Sciatic nerve (tissue), 2 donors: ENCODE measurements around the gene PTPRZ1. TPM values are rescaled to one million over a fixed set of nuclear protein-coding genes. Genes with fewer than 3 reads are reported as not detected.
A peak's percentile ranks its signal among the peaks of the same experiment; 100 is the strongest.

Experiments
- ATAC-seq: fragments of 200-7000 bp; cut with Tn5 transposase; one replicate; pipeline ENCODE4 v1.9.1; 2020; ENCODE audit warnings: mild to moderate bottlenecking, moderate library complexity
- DNase-seq: peaks from one replicate; pipeline ENCODE4 v3.0.0-alpha.2; 2020; ENCODE audit warnings: low spot score
- intact Hi-C: fragments of 100-400 bp; cut with DNase I; formaldehyde crosslinking; loops from one replicate; pipeline ENCODE4 v1.14.2; 2022
- total RNA-seq: library from RNA; stranded (reverse); fragmentation: NEBNext Ultra II Directional; extraction: Animal tissue kit (Norgen Biotek cat#: 25700); gene quantifications from one replicate; pipeline ENCODE4 v1.2.1, GENCODE V29; 2021
- donor health status: DM: no; HTN: no; CAD: no.
- donor health status: DM: no; HTN: no; CAD: no.

PTPRZ1 gene
- total RNA-seq, 1 donor from 2014 or later: 8.8 TPM

DNA sequence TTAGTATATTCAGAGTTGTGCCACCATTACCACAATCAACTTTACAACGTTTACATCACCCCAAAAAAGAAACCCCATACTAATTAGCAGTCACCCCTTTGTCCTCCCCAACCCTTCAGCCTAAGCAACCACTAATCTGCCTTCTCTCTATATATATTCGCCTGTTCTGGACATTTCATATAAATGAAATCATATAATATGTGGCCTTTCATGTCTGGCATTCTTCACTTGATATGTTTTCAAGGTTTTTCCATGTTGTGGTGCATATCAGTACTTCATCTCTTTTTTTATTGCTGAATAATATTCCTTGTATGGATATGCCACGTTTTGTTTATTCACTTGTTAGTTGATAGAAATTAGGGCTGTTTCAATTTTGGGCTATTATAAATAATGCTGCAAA is 200.7 kb downstream of the PTPRZ1 start:
- intact Hi-C loops: no loop called here
- ATAC-seq (no peak), DNase-seq (no peak)

DNA sequence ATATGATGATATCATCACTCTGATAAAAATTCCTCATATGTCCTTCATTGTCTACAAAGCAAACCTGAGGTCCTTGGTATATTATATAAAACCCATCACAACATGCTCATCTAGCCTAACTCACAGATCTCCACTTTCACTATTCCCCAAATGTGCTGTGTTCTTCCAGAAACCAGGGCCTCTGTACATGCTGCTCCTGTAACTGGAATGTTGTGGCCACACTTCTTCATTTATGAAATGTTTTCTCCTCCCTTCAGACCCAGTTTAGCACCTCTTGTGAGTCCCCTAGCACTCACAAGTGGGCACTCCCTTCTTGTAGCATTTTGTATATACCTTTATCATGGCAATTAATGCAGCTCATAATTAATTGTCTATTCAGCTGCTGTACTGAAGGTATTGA is 209.2 kb downstream of the PTPRZ1 start:
- intact Hi-C loops: no loop called here

DNA sequence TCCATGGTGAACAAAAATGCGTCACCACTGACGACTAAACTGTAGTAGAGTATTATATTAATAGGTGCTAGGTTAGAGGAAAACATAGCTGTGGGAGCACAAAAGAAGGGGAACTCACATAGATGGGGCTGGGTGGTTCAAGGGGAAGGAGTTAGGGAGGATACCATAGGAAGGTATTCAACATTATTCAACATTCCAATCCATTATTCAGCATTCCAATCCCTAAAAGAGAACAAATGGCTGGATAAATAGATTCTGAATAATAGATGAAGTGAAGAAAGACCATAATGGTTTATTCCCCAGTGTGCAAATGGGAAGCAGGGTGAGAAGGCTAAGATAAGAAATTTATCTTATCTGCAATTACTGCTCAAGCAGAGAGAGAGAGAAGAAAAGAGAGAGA is 209.7 kb downstream of the PTPRZ1 start:
- DNase-seq (no peak), ATAC-seq (no peak)
- intact Hi-C loops: no loop called here

More for the DNA sequence above, 209.2 kb downstream of the PTPRZ1 start:
- DNase-seq: no peak
- no peak for ATAC-seq

DNA sequence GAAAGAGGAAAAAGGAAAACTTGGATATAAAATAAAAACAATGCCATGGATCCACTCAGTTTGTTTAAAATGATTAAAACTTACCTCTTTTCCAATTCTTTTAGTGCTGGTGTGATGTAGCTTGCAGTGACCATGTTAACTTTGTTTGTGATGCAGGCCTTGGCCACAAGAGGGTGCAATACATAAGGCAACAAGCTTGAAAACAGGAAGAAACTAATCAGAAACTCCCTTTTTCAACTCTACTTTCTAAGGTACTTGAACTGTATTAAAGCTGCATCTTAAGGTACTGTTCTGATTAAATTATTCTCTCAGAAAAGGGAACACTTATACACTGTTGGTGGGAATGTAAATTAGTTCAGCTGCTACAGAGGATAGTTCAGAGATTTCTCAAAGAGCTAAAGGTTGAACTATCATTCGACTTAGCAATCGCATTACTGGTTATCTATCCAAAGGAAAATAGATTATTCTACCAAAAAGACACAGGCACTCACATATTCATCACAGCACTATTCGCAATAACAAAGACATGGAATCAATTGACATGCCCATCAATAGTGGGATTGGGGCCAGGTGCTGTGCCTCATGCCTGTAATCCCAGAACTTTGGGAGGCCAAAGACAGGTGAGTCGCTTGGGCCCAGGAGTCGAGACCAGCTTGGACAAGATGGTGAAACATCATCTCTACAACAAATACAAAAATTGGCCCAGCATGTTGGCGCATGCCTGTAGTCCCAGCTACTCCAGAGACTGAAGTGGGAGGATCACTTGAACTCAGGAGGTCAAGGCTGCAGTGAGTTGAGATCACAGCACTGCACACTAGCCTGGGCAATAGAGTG is 220.2 kb downstream of the PTPRZ1 start:
- ATAC-seq: no peak
- DNase-seq: peak; percentile 70
- intact Hi-C loops: no loop called here

DNA sequence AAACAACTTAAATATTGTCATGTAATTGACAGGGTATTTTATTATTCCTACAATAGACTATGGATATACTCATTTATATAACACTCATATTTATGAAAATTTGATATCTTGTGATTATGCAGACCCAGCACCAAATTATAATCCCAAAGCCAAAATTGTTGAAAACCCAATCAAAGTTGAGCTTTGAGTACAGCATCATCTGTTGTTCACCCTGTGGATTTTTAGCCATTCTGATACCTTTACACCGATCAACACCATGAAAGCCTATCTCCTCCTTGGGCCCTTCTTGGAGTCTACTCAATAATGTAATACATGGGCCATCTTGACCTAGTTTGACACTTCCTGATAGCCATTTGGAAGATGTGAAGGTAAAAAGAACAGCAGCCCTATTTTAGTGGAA is 221.6 kb downstream of the PTPRZ1 start:
- intact Hi-C loops: no loop called here
- no peak for ATAC-seq
- no peak for DNase-seq

DNA sequence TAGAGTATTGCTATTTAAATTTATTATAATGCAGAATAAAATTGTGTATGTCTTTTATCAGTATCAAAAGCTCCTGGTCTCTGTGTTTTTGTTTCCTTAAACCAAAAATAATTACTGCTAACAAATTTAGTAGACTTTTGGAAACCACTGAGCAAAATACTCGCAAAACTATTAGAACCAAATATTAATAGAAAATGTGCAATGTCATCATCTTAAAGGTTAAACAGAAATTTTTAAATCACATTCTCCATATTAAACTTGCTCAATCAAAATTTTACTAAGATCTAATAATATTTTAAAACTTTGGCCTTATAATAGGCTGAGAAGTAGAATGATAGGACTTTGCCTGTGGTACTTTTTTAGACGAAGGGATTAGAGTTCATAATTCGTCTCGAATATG is 222.7 kb downstream of the PTPRZ1 start:
- intact Hi-C loops: no loop called here
- DNase-seq (no peak), ATAC-seq (no peak)

DNA sequence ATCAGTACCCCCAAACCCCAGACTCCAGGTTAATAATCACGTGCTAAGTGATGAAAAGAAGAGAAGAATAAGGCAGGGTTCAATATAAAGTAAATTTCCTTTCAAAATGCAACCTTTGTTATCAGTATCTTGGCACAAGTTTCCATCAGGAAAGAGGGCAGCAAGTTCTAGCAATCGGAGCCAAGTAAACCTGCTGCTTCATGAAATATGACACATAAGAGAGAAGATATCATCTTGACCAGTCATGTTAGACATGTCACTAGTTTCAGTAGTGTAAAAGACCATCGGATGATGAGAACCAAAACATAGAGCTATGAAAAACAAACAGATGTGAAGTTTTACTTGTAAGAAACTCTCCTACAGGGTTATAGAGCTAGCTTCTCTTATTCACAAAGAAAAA is 227.1 kb downstream of the PTPRZ1 start:
- ATAC-seq: no peak
- no peak for DNase-seq

DNA sequence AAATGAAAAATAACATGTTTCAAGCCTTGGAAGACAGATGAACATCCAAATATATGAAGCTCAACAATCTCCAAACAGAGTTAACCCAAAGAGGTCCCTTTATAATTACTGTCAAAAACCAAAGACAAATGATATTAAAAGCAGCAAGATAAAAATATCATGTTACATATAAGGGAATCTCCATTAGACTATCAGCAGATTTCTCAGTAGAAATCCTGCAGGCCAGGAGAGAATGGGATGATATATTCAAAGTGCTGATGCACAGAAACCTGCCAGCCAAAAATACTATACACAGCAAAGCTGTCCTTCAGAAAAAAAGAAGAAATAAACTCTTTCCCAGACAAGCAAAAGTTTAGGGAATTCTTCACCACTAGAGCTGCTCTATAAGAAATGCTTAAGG is 230.1 kb downstream of the PTPRZ1 start:
- DNase-seq (no peak), ATAC-seq (no peak)
- intact Hi-C loops: no loop called here

More for the DNA sequence above, 227.1 kb downstream of the PTPRZ1 start:
- intact Hi-C loops: no loop called here
